GM19025 (cell line): Measurements from ENCODE around the gene ABHD5.

Experiments
- ATAC-seq: cut with Tn5 transposase; IDR thresholded peaks from one replicate; pipeline ENCODE4 v1.9.1; 2021; ENCODE audit warnings: mild to moderate bottlenecking, low read depth, moderate library complexity; ENCODE audit not compliant: unreplicated experiment

The ABHD5 gene

GRCh38 chr3:43709022-43709421, 18.3 kb downstream of the ABHD5 start:
- no peak for ATAC-seq

DNA sequence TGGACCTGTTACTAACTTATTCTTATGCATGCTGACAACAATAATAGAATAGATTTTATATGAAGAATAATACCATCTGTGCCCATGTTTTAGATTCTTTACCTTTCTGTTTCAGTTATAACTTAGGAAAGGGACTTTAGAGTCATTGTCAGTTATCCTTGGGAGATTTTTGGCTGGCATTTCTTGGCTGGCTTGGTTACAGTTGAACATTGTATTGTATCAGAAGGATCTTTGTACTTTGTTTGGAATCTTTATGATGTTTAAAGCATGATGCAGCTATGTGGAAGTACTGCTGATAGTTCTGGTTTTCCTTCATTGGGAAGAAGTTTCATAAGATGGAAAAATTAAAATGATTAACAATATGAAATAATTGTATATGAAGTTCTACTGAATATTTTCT, 19.9 kb downstream of the ABHD5 start:
- ATAC-seq = no peak

DNA sequence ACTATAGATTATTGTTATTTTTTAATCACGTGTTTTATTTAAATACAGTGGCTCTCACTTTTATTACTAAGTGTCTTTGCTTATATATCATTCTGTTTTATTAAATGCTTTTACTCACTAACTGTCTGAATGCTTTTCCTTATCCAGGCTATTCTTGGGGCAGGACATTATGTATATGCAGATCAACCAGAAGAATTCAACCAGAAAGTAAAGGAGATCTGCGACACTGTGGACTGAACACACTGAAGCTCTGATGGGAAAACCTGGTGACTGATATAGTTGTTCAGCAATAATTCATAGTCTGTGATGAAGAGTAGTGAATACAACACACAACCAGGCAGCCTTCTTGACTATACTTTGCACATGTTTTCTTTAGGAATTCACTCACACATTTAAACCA, 27.6 kb downstream of the ABHD5 start:
- ATAC-seq = no peak

DNA sequence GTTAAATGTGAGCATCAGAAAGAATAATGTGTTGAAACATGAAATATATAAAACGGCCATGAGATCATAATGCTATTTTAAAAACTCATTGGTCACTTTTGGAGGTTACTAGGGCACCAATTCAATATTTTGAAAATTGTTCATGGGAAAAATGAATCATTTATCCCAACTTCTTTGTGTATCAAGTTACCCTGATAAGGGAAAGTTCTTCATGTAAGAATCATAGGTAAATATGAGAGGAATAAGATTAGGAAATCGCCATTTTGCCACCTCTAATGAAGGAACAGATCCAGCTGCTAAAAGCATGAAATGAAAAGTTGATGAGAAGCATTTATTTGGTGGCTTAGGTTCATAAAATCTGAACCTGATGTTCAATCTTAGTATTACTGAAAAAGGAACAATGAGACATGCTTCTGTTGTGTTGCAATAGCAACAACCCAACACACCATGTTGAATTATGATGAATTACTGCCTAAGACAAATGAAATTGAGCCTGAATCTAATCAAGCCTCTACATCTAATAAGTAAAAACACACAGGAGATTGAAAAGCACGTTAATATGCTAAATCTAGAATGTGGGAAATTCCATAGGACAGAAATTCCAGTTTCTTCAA, 32.5 kb downstream of the ABHD5 start:
- ATAC-seq = no peak

- ATAC-seq = no peak
These were observed 35.8 kb downstream of the ABHD5 start for GRCh38 chr3:43726521-43726920.

DNA sequence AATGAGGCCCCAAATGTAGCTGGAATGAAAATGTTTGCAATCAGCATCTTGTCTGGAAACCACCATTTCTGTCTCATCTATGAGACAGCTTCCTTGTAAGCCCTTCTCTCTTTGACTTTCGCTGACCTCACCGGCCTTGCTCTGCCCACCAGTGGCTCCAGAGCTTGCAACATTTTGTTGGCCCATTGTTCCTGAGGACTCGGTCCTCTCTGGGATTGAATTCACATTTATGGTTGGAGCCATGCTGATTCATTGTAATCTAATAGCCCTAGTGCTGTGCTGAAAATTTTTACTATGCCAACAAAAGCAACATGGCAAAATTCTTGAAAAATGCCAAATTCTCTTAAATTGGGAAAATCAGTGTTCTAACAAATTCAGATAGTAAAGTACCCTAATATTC, 37.2 kb downstream of the ABHD5 start:
- ATAC-seq = no peak

DNA sequence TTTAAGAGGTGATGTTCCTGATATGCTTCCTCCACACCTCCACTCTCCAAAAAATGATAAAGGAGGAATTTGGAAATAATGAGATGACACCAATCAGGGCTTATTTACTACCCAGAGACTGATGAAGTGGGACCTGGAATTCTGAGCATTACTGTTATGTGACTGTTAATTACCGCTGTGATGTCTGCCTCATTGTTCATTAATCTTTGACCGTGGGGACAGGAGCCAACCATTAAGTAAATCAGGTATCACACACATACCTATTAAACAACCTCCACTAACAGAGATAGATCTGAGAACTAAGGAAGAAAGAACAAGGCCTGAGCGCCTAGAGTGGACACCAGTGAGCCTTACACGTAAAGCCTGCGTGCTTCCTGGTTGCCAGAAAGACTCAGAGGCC, 37.7 kb downstream of the ABHD5 start:
- no peak for ATAC-seq

- ATAC-seq = no peak
These were observed 38.2 kb downstream of the ABHD5 start for GRCh38 chr3:43728947-43729346.

DNA sequence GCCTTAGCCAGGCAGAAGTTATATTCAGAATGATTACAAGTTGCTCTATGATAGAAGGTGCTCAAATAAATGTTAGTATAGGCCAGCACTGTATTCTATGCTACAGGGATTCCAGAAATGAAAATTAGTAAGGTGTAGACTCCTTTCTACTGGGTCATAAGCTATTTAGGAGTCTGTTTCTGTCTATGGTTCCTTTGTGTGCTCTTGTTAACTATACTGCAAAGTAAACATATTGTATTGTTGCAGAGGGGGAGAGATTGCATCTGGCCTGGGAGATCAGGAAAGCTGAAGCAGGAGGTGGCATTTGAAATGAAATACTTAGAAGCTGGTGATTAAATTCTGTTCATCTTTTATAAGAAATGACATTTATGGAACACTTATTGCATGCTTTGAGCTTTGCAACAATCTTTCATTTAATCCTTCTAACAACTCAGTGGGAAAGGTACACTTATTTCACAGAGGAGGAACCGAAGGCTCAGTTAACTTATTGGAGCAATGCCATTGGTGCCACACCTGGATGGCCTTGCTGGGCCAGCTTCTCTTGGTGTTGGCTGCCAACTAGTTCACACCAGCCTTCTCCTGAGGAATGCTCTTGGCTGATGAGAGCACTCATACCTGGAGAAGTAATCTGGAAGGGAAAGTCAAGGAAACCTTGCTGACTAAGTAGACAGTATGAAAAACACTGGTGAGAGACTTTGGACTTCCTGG, 39.1 kb downstream of the ABHD5 start:
- no peak for ATAC-seq

- ATAC-seq = no peak
These were observed 42.1 kb downstream of the ABHD5 start for GRCh38 chr3:43732747-43733425.

GRCh38 chr3:43733459-43734384, 43.0 kb downstream of the ABHD5 start:
- ATAC-seq = no peak

DNA sequence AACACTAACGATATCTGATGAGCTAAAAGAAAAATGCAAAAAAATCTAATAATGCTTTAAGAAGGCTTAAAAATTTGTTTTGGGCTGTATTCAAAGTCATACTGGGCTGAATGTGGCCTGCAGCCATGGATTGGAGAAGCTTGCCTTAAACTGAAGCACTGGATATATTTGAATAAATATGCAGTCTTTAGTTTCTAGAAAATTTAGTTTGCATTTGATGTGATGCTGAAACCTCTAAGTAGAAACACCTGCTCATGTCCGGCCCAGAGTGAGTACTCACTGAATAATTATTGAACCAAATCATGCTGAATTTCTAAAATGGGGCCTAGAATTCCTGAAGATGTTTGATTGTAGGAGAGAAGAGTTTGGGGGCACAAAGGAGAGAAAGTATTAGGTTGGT, 43.9 kb downstream of the ABHD5 start:
- no peak for ATAC-seq

DNA sequence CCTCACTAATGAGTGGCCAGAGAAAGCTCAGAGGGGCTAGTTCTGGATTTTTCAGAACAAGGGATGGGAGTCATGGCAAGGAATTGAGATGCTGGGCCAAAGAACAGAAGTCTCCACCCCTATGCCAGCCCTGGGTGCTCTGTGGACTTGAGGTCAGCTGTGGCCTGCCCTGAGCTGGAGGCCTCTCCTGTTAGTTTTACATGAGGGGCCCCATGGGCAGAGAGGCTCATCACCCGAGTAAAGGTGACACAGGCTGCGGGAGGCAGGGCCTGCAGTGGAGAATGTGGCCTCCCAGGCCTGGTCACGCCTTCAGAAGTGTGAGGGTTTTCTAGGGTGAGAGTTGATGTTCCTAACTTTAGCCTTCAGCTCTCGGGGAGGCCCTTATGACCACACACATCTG, 44.9 kb downstream of the ABHD5 start:
- no peak for ATAC-seq

- no peak for ATAC-seq
These were observed 46.1 kb downstream of the ABHD5 start for GRCh38 chr3:43736558-43737440.

GRCh38 chr3:43738305-43738704, 47.6 kb downstream of the ABHD5 start:
- ATAC-seq = no peak

GRCh38 chr3:43742920-43743319, 52.2 kb downstream of the ABHD5 start:
- ATAC-seq = no peak

- no peak for ATAC-seq
These were observed 56.9 kb downstream of the ABHD5 start for GRCh38 chr3:43747641-43748040.

- ATAC-seq = no peak
These were observed 57.4 kb downstream of the ABHD5 start for GRCh38 chr3:43748179-43748578.

DNA sequence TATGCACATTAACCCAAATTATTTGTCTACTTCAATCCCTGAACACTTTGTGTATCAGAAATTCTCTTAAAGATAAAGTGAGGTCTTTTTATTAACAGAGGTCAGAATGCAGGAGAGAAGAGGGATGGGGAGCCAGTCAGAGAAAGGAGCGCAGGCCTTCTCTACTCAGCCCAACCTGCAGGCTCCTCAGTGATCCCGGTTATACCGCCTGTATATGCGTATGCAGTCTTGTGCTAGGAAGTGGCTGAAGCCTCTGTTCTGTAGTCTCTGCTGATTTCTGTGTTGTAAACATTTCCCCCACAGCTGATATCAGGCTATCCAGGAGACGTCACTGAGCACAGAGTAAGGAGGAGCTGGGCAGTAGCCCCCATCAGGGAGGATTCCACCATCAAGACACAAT, 57.9 kb downstream of the ABHD5 start:
- no peak for ATAC-seq

- ATAC-seq = no peak
These were observed 62.2 kb downstream of the ABHD5 start for GRCh38 chr3:43752905-43753304.
